ENCODE results near the gene IVNS1ABP.
"Not testable (repeated sequence)": the region's sequence is repeated elsewhere in the genome, so short reads cannot be mapped to it uniquely, and the experiment has no call there.

IVNS1ABP gene

DNA sequence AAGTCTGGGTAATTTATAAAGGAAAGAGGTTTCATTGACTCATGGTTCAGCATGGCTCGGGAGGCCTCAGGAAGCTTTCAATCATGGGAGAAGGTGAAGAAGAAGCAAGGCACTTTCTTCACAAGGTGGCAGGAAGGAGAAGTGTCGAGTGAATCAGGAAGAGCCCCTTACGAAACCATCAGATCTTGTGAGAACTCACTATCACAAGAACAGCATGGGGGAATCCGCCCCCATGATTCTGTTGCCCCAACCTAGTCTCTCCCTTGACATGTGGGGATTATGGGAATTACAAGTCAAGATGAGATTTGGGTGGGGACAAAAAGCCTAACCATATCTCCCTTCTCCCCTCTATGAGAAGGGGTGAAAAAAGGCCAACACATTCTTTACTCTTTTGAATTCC lies 11.2 kb upstream of the IVNS1ABP start:
- DNase-seq: no peak

DNA sequence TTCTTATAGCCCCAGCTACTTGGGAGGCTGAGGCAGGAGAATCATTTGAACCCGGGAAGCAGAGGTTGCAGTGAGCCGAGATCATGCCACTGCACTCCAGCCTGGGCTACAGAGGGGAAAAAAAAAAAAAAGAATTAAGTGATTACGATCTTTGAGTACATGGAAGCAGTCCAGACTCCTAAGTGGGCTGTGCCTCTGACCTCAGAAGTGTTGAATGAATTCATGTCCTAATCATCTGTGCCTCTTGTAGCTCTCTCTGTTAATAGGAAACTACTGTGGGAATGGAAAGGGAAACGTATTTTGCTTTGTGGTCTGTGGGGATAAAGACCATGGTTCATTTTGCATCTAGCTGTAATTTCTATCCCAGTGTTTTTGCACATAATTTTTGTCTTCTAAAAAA lies 8.4 kb upstream of the IVNS1ABP start:
- no peak for DNase-seq

DNA sequence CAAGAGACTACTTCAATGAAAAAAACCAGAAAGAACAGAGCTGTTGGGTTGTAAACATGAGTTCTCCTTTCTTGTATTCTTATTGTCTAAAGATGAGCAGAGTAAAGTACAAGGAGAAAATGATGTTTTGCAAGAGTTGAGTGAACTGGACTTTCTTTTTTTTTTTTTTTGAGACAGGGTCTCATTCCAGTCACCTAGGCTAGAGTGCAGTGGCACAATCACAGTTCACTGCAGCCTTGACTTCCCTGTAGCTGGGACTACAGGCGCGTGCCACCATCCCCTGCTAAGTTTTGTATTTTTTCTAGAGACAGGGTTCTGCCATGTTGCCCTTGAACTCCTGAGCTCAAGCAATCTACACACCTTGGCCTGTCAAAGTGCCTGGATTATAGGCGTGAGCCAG lies 7.1 kb upstream of the IVNS1ABP start:
- DNase-seq: no peak

DNA sequence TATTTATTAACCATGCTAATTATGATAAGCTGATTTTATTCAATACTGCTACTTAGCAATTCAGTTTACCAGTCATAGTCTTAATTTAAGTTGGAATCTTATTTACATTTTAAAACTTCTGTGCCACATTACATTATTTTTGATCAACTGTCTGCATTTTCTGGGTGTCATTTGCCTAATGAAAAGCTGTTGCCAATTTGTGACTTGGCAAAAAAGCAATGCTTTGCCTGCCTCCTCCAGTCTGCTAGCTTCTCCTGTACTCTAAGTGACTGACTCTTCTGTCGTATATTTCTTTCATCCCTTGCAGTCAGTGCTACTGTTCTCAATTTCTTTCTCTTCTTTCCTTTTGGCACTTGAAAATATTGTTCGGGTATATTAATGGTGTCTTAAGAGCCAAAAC lies 5.6 kb upstream of the IVNS1ABP start:
- no peak for DNase-seq

DNA sequence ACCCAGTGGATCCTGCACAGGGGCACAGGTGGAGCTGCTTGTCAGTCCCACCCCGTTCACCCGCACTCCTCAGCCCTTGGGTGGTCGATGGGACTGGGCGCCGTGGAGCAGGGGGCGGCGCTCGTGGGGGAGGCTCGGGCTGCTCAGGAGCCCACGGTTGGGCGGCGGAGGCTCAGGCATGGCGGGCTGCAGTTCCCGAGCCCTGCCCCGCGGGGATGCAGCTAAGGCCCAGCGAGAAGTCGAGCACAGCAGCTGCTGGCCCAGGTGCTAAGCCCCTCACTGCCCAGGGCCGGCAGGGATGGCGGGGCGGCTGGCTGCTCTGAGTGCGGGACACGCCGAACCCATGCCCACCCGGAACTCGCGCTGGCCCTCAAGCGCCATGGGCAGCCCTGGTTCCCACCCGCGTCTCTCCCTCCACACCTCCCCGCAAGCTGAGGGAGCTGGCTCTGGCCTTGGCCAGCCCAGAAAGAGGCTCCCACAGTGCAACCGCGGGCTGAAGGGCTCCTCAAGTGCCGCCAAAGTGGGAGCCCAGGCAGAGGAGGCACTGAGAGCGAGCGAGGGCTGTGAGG lies 4.7 kb upstream of the IVNS1ABP start:
- not testable (repeated sequence) for DNase-seq

DNA sequence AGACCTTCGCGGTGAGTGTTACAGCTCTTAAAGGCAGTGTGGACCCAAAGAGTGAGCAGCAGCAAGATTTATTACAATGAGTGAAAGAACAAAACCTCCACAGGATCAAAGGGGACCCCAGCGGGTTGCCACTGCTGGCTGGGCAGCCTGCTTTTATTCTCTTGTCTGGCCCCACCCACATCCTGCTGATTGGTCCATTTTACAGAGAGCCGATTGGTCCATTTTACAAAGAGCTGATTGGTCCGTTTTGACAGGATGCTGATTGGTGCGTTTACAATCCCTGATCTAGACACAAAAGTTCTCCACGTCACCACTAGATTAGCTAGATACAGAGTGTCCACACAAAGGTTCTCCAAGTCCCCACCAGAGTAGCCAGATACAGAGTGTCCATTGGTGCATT lies 4.1 kb upstream of the IVNS1ABP start:
- not testable (repeated sequence) for DNase-seq

DNA sequence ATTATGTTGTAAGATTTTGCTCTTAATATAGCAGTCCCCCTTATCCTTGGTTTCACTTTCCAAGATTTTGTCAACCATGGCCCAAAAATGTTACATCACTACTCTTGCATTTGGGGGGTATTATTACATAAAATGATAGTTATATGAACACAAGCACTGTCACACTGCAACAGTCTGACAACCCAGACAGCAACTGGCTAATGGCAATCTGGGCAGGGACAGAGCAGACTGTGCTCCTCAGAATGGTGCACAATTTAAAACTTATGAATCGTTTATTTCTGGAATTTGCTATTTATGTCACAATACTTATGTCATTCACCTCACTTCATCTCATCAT lies 2.1 kb upstream of the IVNS1ABP start:
- DNase-seq: no peak

DNA sequence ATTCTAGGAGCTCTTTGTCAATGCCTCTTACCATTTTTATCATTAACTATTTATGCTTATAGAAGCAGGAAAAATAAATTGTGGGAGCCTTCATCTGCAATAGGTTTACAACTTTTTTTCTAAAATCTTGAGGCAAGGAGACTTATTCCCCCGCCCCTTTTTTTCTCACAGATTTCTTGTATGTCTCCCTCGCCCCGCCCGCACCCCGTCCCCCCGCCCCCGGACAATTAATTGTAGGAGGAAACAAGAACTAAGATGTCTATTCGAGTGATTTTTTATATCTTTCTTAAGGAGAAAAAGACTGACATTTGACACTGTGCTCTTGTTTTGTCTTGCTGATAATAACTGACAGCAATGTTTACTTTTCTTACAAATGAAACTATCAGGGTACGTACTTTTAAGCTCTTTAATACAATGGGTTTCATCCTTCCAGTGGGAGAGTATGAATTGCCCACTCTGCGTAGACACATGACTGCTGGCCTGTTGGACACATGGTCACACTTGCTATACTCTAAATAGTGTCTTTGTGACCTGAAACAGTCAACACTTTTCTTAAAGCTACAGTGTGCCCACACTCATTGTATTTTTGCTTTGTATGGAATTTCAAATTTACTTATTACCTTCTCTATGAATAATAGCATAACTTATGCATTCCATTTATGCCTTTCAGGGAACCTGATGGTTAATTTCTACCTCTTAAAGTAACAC lies 1.5 kb upstream of the IVNS1ABP start:
- no peak for DNase-seq

DNA sequence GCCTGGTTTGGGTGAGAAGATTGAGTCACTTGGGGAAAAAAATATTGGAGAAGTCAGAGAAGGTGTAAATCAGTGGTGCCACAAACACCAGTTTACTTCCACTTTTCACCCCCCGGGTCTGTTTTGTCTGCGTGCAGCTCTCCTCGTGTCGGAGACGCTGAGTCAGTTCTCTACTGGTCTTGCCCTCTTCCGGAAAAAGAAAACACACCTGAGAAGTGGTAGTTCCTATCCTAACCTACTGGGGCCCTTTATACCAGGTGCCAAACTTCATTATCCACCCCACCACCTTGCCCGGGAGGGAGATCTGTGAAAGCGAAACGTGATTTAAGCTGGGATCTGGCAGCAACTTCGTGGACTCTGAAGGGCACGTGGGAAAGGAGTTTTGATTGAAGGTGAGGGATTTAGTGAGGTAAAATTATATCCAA lies 855 bp upstream of the IVNS1ABP start:
- peak; percentile 53 to 56 for DNase-seq

DNA sequence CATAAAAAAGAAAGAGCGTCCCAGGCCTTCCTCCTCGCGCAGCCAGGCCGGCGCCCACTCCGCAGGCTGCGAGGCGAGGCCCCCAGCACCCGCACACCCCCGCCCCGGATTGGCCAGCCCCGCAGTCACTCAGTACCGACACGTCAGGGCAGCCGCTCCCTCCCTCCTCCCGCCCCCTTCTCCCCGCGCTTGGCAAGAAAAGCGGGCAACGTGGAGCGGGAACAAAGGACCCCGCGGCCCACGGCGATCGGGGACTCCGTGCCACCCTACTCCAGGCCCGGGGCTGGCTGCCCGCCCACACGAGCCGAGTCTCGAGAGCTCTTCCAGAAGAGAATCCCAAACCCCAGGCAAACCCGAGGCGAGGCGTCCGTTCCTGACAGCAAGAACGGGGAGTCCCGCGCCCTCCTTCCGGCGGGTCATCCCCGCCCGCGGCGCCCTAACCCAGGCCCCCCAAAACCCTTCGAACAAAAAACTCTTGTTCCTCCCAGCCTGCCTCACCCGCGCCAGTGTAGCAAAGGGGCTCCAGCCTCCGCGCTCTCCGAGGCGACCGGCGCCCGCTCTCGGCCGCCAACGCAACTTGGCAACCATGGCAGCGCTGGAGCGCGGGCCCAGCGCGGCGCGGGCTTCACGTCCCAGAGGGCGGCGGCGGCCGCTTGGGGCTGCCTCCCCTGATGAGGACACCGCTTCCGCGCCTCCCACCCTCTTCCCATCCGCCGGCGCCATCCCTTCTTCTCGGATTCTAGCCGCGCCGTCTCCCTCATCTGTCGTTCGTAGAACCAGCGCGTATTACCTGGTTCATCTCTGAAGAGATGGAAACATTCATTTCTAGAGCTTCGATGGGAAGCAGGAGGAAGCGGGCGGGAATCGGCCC lies 645 bp downstream of the IVNS1ABP start:
- DNase-seq: peak; percentile 86

DNA sequence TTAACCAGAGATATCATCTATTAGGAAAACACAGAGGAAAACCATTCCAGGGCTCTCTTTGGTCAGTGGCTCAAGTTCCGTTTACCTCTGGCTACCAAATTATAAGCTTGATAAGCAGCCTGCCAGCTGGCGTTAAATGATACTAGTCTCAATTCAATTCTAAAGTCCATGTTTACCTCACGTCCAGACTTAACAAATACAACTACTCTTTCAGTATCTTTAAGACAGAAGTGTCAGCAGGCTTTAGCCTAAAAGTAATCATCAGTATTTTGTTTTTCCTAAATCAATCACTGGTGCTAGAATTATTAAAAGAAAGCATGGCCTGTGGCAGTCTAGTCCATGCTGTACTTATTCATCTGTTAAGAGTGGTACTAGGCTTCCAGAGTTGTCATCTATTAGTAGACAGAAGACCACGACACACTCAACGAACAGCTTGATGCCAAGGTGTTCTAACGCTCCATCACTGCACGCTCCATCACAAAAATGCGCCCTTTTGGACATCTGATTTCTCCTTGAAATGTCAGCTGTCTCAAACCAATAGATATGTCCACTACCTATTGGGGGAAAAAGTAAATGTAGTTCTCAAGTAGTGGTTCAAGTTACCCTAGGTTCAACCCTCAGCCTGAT lies 1.5 kb downstream of the IVNS1ABP start:
- no peak for DNase-seq

DNA sequence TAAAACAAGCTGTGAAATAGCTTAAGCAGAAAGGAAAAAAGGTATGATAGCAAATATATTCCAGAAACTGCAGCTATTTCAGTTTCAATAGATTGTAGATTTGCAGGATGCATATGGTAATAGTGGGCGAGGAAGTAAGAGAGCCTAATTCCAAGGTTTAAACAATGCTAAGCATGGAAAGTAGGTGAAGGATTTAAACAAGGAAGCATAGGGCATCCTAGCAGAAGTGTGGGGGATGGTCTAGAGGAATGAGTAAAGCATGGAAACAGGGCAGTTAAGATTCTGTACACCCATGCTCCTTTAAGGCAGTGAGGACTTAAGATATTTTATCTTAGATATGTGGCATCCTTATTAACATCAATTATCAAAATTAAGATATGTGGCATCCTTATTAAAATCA lies 2.6 kb downstream of the IVNS1ABP start:
- no peak for DNase-seq

DNA sequence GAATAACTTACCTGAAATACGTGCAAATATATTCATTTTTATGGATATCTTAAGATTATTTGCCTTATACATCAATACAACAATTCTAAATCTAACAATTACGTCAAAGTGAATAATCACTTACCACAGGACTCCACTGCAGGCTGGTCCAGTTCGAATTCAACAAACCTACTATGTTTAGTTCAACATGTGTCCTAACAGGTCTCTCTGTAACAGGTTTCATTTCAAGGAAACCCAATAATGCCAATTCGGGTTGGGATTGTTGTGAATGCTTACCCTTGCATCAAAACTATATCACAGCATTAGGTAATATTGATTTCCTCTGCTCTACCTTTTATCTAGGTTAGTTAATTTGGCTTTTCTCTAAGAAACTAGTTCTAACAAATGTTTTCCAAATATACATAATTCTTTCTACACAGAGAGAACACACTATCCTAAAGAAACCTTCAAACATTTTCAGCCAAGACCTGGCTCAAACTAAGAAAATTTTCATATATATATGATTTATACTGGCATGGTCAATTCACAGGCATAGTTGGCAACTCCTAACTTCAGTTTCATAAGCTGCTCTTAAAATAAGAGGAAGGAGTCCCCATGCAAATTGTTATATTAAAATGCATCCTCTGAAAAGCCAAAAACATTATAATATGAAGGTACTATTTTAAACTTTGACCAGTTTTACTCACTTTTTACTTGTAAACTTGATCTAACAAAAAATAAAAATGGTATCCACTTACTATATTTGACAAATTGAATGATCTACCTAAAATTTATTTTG lies 4.5 kb downstream of the IVNS1ABP start:
- no peak for DNase-seq

DNA sequence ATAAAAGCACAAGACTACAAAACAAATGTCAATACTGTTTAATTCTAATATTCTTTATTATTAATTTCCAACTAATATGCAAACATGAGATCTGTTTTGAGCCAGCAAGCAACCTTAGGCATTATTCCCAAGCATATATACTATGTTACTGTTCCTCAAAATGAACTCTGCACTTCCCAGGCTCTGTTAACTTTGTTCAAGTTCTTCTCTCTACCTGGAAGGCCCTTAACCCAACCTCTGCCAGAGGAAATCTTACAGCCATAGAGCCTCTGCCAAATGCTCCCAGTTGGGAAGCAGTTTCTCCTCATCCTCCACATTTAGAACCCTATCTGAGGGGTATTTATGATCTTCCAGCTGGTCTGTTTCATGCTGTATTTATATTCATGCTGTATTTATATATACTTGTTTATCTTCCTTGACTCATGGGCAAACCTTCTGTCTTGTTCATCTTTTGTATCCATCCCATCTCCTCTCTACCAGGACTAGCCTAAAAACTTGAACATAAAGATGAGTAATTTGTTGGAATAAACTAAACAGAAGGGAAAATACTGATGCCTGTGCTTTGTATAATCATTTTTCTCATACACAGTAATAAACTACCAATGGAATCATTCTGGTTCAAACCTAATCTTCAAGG lies 5.3 kb downstream of the IVNS1ABP start:
- DNase-seq: no peak

DNA sequence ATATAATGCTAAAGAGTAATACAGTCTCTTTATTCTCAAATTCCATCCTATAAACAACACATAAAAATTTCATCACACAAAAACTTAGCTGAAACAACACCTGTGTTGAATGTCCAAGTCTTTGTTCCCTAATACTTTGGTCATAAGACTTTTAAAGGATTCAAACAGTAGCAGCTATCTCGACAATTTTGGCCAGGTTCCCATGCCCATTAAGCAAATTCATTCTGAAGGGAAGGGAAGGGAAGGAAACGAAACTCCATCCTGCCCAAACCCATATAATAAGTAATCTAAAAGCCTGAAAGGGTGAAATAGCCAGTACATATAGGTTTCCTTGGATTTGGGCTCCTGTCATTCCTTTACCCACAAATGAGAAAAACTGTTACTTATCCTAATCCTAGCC lies 7.5 kb downstream of the IVNS1ABP start:
- no peak for DNase-seq

DNA sequence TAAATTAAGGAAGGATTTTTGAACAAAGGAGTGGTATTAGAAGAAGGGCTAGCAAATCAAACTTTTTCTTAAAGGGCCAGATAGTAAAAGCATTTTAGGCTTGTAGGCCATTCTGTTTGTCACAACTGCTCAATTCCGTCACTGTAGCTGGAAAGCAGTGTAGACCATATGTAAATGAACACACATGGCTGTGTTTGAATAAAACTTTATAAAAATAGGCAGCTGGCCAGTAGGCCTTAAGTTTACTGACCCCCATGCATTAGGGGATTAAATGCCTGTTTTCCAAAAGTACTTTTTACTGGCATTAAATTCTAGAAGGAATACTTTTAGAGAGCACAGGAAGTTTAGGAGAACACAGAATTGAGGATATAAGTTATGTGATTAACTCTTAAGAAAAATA lies 8.9 kb downstream of the IVNS1ABP start:
- no peak for DNase-seq

DNA sequence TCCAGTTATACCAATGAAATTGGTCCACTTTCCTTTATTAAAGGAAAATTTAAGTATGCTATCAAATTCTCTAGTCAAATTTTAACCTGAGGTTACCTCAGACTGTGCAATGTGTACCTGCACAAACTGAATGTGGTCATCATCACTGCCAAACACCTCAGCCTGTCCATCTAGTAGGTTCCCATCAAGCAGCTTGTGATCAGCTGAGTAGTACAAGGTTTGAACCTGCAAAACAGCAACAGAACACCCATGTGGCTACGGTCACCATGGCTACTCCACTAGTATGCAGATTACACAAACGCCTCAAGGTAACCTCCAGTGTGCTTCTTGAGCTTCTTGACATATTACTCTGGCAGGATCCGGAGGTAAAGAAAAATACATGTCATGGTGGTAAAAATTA lies 11.6 kb downstream of the IVNS1ABP start:
- no peak for DNase-seq

DNA sequence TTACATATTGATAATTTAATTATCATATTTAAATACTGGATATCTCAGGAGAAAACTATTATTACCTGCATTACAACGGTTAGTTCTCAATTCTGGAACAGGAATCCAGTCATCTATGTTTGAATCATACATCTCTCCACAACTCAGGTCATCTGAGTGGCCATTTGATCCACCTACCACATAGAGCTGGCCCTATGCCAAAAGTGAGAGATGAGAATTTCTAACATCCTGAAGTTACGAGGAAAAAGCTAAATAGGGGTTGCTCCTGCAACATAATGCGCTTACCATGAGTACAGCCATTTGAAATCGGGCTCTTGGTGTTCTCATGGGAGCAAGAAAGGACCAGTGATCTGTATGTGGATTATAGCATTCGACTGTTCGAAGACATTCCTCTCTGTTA lies 16.9 kb downstream of the IVNS1ABP start:
- DNase-seq: no peak

DNA sequence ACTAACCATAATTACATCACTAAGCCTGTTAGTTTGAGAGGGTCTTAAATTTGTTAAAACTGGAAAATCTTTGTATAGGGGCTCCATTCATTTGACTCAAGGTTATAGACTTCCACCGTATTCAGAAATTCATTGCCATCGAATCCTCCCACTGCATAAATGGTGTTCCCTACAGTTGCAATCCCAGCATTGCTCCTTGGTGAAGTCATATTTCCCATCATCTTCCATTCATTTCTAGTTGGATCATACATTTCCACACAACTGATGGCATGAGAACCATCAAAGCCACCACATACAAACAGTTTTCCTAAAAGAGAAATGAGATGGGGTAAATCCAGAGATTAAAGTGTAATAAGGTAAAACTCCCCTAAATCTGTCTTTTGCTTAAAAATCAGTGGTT lies 19.1 kb downstream of the IVNS1ABP start:
- DNase-seq: no peak

DNA sequence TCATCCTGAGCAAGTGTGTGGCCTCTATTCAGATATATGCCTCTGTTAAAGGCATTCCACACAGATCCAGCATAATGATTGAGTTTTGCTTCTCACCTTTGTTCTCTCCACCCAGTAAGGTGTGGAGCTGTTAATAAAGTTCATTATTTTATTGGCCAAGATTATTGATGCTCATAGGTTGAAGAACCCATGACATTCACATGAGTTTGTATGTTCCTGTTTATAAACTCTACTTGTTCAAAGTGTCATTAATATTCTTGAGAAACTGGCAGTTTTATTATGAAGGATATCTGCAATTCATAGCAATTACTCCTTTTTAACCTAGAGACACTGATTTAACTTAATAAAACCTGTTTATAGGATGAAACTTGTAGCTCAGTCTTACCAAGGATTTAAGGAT lies 22.0 kb downstream of the IVNS1ABP start:
- DNase-seq: no peak

DNA sequence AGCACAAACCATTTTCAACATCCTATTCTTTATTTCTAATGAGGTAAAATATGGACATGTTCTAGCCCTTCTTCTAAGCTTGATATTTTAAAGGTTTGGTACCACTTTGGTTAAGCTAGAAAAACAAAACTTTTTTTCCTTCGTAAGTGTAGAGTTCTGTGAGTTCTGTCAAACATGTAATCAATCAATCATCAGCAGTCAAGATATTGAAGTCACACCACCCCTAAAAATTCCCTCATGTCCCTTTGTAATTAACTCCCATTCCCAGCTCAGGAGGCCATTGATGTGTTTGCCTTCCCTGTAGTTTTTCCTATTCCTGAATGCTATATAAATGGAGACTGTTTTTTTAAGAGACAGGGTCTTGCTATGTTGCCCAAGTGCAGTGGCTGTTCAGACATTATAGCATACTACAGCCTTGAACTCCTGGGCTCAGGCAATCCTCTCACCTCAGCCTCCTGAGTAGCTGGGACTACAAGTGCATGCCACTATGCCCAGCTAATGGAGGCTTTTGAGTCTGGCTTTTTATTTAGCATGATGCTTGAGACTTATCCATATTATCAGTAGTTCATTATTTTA lies 23.0 kb downstream of the IVNS1ABP start:
- DNase-seq: no peak

DNA sequence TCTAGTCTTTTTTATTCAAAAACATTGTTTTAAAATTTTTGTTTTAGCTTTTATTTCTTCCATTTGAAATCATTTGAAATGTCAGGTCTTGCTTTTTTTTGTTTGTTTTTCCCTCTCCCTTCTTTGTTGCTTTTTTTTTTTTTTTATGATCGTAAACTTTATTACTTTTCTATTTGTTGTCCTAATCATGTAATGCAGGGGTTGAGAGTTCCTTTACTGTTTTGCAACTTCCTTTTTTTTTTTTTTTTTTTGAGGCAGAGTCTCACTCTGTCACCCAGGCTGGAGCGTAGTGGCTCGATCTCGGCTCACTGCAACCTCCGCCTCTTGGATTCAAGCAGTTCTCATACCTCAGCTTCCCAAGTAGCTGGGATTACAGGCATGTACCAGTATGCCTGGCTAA lies 24.8 kb downstream of the IVNS1ABP start:
- no peak for DNase-seq
